Esophagus squamous epithelium (tissue), 4 donors: ENCODE measurements around the gene CTDNEP1.

Experiments used
- POLR2A ChIP-seq, 4 donors: fragments of 450-650 bp; IDR thresholded peaks; one replicate each; pipeline ENCODE4 v1.6.1; 2017; ENCODE audit warnings: antibody characterized with exemption in 4 of 4, mild to moderate bottlenecking in 4 of 4, moderate library complexity in 3 of 4
- TF ChIP-seq, protein P1 (sequence below), 6 experiments: fragments of 450-650 bp in 4 of 6; fragments of 200-600 bp in 2 of 6; sonication (generic) in 2 of 6; IDR thresholded peaks; one replicate each; pipeline ENCODE4 v1.5.1; 2016 to 2019; ENCODE audit warnings: antibody characterized with exemption in 6 of 6, mild to moderate bottlenecking in 4 of 6, moderate library complexity in 4 of 6

GRCh38 chr17:7222093-7222971, 29.2 kb downstream of the CTDNEP1 start:
- TF ChIP-seq, protein P1, sequence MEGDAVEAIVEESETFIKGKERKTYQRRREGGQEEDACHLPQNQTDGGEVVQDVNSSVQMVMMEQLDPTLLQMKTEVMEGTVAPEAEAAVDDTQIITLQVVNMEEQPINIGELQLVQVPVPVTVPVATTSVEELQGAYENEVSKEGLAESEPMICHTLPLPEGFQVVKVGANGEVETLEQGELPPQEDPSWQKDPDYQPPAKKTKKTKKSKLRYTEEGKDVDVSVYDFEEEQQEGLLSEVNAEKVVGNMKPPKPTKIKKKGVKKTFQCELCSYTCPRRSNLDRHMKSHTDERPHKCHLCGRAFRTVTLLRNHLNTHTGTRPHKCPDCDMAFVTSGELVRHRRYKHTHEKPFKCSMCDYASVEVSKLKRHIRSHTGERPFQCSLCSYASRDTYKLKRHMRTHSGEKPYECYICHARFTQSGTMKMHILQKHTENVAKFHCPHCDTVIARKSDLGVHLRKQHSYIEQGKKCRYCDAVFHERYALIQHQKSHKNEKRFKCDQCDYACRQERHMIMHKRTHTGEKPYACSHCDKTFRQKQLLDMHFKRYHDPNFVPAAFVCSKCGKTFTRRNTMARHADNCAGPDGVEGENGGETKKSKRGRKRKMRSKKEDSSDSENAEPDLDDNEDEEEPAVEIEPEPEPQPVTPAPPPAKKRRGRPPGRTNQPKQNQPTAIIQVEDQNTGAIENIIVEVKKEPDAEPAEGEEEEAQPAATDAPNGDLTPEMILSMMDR (IDR thresholded peaks at IDR 0.05): no peak
- no peak for TF ChIP-seq POLR2A (IDR thresholded peaks at IDR 0.05)
